ENCODE data around the gene DVL2.
A peak's percentile ranks its signal among the peaks of the same experiment; 100 is the strongest.
"Not testable (repeated sequence)": the region's sequence is repeated elsewhere in the genome, so short reads cannot be mapped to it uniquely, and the experiment has no call there.

Gene DVL2

DNA sequence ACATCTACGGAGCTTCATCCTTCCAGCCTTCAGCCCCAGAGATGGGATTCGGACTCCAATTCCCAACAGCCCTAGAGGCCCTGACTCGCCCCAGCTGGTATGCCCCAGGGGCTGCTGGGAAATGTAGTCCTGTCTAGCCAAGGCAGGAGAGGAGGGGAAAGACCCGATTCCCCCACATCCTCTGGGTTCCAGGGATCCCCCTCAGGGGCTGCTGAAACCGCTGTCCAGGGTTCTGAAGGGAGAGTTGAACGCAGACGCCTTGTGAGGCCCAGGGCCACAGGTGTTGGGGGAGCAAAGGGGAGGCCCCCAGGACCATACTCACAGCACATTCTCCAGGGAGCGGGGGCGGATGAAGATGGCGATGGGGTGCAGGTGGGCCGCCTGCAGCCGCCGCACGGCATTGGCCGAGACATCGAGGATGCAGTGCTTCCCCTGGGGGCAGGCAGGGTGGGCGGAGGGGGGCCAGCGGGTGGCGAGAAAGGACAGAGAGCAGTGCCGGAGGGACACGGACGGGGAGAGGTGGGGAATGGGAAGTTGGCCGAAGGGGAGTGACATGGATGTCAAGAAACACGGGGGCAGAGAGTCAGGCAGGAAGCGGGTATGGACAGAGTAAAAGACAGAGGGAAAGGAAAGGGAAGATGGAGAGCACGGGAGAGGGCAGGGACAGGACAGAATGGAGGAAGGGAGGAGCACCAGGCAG lies 42.6 kb downstream of the DVL2 start:
- DNase-seq, result no peak

DNA sequence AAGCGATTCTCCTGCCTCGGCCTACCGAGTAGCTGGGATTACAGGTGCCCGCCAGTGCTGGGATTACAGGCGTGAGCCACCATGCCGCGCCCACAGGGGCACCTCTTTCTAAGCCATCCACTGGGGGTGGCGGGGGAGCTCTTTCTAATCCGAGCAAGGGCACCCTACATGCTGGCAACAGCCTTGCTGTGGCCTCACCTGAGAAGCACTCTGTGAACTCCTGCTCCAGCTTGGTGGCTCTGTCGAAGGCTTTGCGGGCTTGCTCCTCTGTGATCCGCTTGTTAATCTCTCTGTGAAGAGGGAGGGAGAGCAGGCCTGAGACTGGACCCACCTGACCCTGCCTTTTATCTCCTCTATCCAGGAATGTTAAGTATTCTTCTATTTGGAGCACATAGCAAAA lies 43.2 kb downstream of the DVL2 start:
- no peak for DNase-seq

- DNase-seq, result no peak
These were observed 43.9 kb downstream of the DVL2 start for GRCh38 chr17:7190276-7190917.

DNA sequence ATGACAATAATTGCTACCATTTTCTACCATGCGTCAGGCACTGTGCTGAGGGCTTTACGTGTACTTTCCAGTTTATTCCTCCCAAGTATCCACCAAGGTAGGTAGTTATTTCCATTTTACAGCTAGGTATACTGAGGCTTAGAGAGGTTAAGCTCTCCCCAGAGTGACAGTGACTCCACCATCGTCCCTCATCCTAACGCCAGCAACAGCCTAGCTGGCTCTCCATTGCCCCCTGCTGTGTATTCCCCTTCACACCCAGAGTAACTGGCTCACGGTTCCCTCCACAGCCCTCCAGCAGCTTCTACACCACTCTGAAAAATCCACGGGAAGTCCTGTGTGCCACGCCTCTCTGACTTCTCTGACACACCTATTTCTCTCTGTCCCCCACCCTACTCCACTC lies 48.1 kb downstream of the DVL2 start:
- DNase-seq, result no peak

GRCh38 chr17:7184647-7185046 lies 49.7 kb downstream of the DVL2 start:
- no peak for DNase-seq

GRCh38 chr17:7184091-7184488 lies 50.2 kb downstream of the DVL2 start:
- DNase-seq, result peak; percentile 8

DNA sequence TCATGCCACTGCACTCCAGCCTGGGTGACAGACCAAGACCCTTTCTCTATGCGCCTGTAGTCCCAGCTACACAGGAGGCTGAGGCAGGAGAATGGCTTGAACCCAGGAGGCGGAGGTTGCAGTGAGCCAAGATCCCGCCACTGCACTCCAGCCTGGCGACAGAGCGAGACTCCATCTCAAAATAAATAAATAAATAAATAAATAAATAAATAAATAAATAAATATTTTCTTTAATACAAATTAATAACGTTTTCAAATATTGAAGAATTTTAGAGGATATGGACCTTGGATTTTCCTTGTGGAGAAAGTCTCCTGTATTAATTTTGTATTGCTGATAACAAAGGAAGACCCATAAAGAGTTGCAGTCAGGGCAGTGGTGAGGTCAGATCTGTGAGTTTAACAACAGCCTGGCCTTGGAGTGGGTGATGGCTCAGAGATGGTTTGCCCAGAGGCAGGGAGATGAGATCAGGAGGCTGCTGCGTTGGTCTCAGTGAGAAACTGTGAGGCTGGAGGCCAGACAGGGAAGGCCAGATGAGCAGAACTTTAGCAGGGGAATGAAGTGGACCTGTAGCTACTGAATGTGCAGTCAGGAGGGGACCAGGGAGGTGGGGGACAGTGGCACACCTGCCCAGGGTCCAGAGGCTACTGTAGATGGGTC lies 50.8 kb downstream of the DVL2 start:
- no peak for DNase-seq

DNA sequence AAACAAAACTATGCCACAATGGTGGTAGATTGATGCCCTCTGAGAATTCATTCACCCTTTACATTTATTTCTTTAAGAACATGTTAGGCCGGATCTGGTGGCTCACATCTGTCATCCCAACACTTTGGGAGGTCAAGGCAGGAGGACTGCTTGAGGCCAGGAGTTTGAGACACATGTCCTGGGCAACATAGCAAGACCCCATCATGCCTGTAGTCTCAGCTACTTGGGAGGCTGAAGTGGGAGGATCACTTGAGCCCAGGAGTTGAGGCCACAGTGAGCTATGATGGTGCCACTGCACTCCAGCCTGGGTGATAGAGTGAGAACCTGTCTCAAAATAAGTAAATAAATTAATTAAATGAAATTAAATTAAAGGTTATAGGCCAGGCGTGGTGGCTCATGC lies 52.2 kb downstream of the DVL2 start:
- not testable (repeated sequence) for DNase-seq

GRCh38 chr17:7179317-7180254 lies 54.7 kb downstream of the DVL2 start, which contains the start of gene ASGR1:
ASGR1 (minus strand) TSS chr17:7179370; CDS start chr17:7178563, 807 bp downstream.
- DNase-seq, result no peak

GRCh38 chr17:7178973-7179316 lies 55.4 kb downstream of the DVL2 start:
- no peak for DNase-seq

DNA sequence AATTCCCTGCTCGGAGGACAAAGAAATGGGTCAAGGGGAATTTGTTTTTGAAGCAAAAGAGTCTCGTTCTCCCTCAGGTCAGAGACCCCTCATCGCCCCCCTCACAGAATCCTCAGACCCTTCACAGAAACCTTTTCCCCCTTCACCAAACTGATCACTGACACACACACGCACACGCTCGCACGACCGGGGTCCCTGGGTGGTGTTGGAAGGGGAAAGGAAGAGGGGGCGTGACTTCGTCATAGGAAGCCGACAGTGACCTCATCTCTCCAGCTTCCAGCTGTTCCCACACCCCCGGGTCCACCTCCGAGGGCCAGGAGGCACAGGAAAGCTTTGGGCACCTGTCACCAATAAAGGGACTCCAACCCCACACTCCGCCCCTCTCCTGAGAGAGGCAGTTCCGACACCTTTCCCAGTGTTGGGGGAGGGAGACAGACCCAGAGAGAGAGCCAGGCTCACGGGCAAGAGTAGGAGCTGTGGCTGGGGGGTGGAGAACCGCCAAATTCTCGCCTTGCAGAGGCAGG lies 56.3 kb downstream of the DVL2 start:
- DNase-seq, result no peak

- DNase-seq, result peak; percentile 12
These were observed 56.9 kb downstream of the DVL2 start for GRCh38 chr17:7177191-7177953.

- DNase-seq, result no peak
These were observed 57.5 kb downstream of the DVL2 start for GRCh38 chr17:7176841-7177190.

DNA sequence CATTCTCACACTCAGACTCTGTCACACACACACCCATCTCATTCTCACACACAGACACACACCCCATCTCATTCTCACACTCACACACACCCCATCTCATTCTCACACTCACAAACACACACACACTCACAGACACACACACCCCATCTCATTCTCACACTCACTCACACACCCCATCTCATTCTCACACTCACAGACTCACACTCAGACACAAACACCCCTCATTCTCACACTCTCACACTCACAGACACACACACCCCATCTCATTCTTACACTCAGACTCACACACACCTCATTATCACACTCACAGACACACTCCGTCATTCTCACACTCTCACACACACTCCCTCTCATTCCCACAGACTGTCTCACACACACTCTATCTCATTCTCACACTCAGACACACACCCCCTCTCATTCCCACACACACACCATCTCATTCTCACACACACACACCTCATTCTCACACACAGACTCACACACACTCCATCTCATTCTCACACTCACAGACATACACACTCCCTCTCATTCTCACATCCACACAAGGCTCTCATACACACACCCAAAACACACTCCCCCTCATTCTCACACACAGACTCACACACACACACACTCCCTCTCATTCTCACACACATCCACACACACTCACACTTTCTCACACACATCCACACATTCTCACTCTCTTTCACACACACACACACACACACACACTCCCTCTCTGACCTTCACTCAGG lies 58.0 kb downstream of the DVL2 start:
- no peak for DNase-seq

Measured in kidney glomerular epithelial cell (primary cell).